Endothelial cell of umbilical vein (primary cell): ENCODE data around the gene ADM2. TPM values are rescaled to one million over a fixed set of nuclear protein-coding genes. Genes with fewer than 3 reads are reported as not detected.

Experiments
- BruUV-seq: library from RNA; stranded (reverse); fragments of 400-500 nt; replicated peaks from 2 replicates; lab custom pipeline; 2021; lab: Mats Ljungman, UMichigan
- CTCF ChIA-PET: fragments of 300-600, 350-600 bp; sonication (Branson Sonifier 250); formaldehyde crosslinking; loops from one replicate; lab custom pipeline; 2021; ENCODE audit warnings: antibody characterized with exemption, inconsistent platforms; lab: Charles Lee
- POLR2A ChIA-PET: fragments of 300-600, 350-600 bp; sonication (Branson Sonifier 250); formaldehyde crosslinking; loops from one replicate; lab custom pipeline; 2021; ENCODE audit warnings: antibody characterized with exemption, inconsistent platforms; lab: Charles Lee
- DNase-seq: peaks from one replicate; pipeline ENCODE4 v3.0.0-alpha.2; 2011; ENCODE audit warnings: low read depth, low spot score
- FAIRE-seq: peaks from 2 replicates; lab custom pipeline; 2011; peaks lifted over from hg19 to GRCh38; lab: Jason Lieb, UNC
- H2AFZ ChIP-seq: 2 replicates; pipeline ENCODE4 v1.6.0; 2012; ENCODE audit warnings: low read depth, low read length, control low read depth, inconsistent platforms
- H3K27ac ChIP-seq: 2 replicates; pipeline ENCODE4 v1.5.1; 2011; ENCODE audit warnings: low read depth, mild to moderate bottlenecking, control low read depth, low read length, moderate library complexity; ENCODE audit not compliant: insufficient read depth
- H3K27me3 ChIP-seq, 2 experiments: 2 replicates each; pipeline versions ENCODE4 v1.6.0 to v1.6.1; 2011; ENCODE audit warnings: low read length in 2 of 2, mixed read lengths in 1 of 2; ENCODE audit not compliant: control insufficient read depth in 2 of 2, insufficient read depth in 2 of 2
- H3K36me3 ChIP-seq, 2 experiments: 2 replicates in 1 of 2; 3 replicates in 1 of 2; pipeline ENCODE4 v1.5.1; 2011; ENCODE audit warnings: low read length in 2 of 2, mild to moderate bottlenecking in 1 of 2, moderate library complexity in 1 of 2; ENCODE audit not compliant: control insufficient read depth in 2 of 2, insufficient read depth in 2 of 2; ENCODE audit errors: extremely low read depth in 1 of 2
- H3K4me1 ChIP-seq: 3 replicates; pipeline ENCODE4 v1.5.1; 2011; ENCODE audit warnings: mild to moderate bottlenecking, low read length; ENCODE audit not compliant: control insufficient read depth, insufficient read depth; ENCODE audit errors: extremely low read depth
- H3K4me2 ChIP-seq: 2 replicates; pipeline ENCODE4 v1.6.1; 2011; ENCODE audit warnings: low read length, control low read depth, mixed read lengths; ENCODE audit not compliant: insufficient read depth
- H3K4me3 ChIP-seq, 3 experiments: fragments of 200-600 bp in 1 of 3; sonication (generic), shearing (Covaris generic) in 1 of 3; replicated peaks in 1 of 3; 2 replicates each; pipeline ENCODE4 v1.5.1; 2011 to 2016; ENCODE audit warnings: control low read depth in 3 of 3, low read length in 3 of 3, mild to moderate bottlenecking in 2 of 3, inconsistent platforms in 1 of 3, low read depth in 1 of 3, moderate library complexity in 1 of 3; ENCODE audit not compliant: insufficient read depth in 1 of 3
- H3K79me2 ChIP-seq: 2 replicates; pipeline ENCODE4 v1.6.0; 2012; ENCODE audit warnings: low read length, inconsistent platforms; ENCODE audit not compliant: control insufficient read depth, insufficient read depth
- H3K9ac ChIP-seq: replicated peaks from 2 replicates; pipeline ENCODE3; 2011; ENCODE audit warnings: low read length, control low read depth; ENCODE audit not compliant: insufficient read depth; ENCODE audit errors: extremely low read depth
- H3K9me1 ChIP-seq: replicated peaks from 3 replicates; pipeline ENCODE4 v1.6.0; 2011; ENCODE audit warnings: mild to moderate bottlenecking, low read length; ENCODE audit not compliant: control insufficient read depth, insufficient read depth; ENCODE audit errors: extremely low read depth
- H3K9me3 ChIP-seq: replicated peaks from 2 replicates; pipeline ENCODE4 v1.5.1; 2012; ENCODE audit warnings: low read length, inconsistent platforms; ENCODE audit not compliant: control insufficient read depth, insufficient read depth
- H4K20me1 ChIP-seq: replicated peaks from 2 replicates; pipeline ENCODE3; 2011; ENCODE audit warnings: mild to moderate bottlenecking, low read length; ENCODE audit not compliant: control insufficient read depth, insufficient read depth; ENCODE audit errors: extremely low read depth
- CTCF ChIP-seq, 2 donors: IDR thresholded peaks; 1 replicate in 1 of 2; 2 replicates in 1 of 2; pipeline ENCODE4 v1.5.1; 2011; ENCODE audit warnings: low read length in 2 of 2, mild to moderate bottlenecking in 2 of 2, moderate library complexity in 2 of 2, control low read depth in 1 of 2, inconsistent platforms in 1 of 2, low read depth in 1 of 2; ENCODE audit not compliant: insufficient read depth in 1 of 2; ENCODE audit errors: extremely low read depth in 1 of 2
- EZH2 ChIP-seq: IDR thresholded peaks from 2 replicates; pipeline ENCODE4 v1.6.1; 2012; ENCODE audit warnings: borderline replicate concordance, low read depth, mild to moderate bottlenecking, moderate library complexity, low read length, inconsistent platforms; ENCODE audit not compliant: severe bottlenecking
- FOS ChIP-seq: IDR thresholded peaks from 2 replicates; pipeline ENCODE4 v1.6.1; 2011; ENCODE audit warnings: mild to moderate bottlenecking, low read length, moderate library complexity, borderline replicate concordance; ENCODE audit not compliant: insufficient read depth
- GATA2 ChIP-seq: IDR thresholded peaks from 2 replicates; pipeline ENCODE4 v1.7.0; 2011; ENCODE audit warnings: low read depth, mild to moderate bottlenecking, moderate library complexity, mixed read lengths, low read length; ENCODE audit not compliant: insufficient read length, insufficient read depth
- JUN ChIP-seq: IDR thresholded peaks from 2 replicates; pipeline ENCODE4 v1.6.1; 2011; ENCODE audit warnings: borderline replicate concordance, low read depth; ENCODE audit not compliant: insufficient read length, insufficient read depth
- MAX ChIP-seq: IDR thresholded peaks from 2 replicates; pipeline ENCODE4 v1.6.1; 2011; ENCODE audit not compliant: insufficient read depth, insufficient read length
- MYC ChIP-seq: IDR thresholded peaks from one replicate; pipeline ENCODE4 v1.6.1; 2011; ENCODE audit warnings: mild to moderate bottlenecking, low read depth, low read length
- POLR2A ChIP-seq: IDR thresholded peaks from 2 replicates; pipeline ENCODE4 v1.6.1; 2012; ENCODE audit warnings: low read depth, mild to moderate bottlenecking, control low read depth, low read length
- POLR2AphosphoS5 ChIP-seq: IDR thresholded peaks from 2 replicates; pipeline ENCODE4 v1.6.1; 2012; ENCODE audit warnings: low read depth, mild to moderate bottlenecking, control low read depth, low read length, moderate library complexity; ENCODE audit not compliant: insufficient read depth
- dilution Hi-C: fragments of 300-500 bp; cut with MboI; formaldehyde crosslinking; loops from one replicate; pipeline ENCODE4 v1.15.0; 2019; ENCODE audit warnings: low sequenced_read_pairs; ENCODE audit not compliant: extremely low pct_ligation_motif_present
- intact Hi-C: fragments of 100-400 bp; cut with micrococcal nuclease; formaldehyde crosslinking; loops from one replicate; pipeline ENCODE4 v1.10.0; 2022
- polyA plus RNA-seq, 4 experiments: library from polyadenylated mRNA; depleted of rRNA in 3 of 4; stranded (reverse) in 3 of 4; unstranded in 1 of 4; fragments of >200 nt; gene quantifications; 2 replicates each; pipeline versions ENCODE4 v1.2.1 to v1.2.3, GENCODE V29; 2011 to 2012; ENCODE audit warnings: missing spikeins in 1 of 4
- total RNA-seq: library from RNA; stranded (reverse); gene quantifications from 2 replicates; pipeline ENCODE4 v1.2.3, GENCODE V29; 2021

Gene ADM2
- total and polyA plus RNA-seq, 2 donors (not counting 3 experiments of a cell fraction or from before 2014, with no cell fraction given): 0.28 to 1.5 TPM

- H3K79me2 ChIP-seq: no peaks in the 10 kb centered on the region
- H4K20me1 ChIP-seq: no peaks in the 10 kb centered on the region
- ChIA-PET CTCF (interaction anchor here (1.9 kb wide), 1 partner anchor 10 kb away, joined by 9 read pairs; the partner anchor contains the start of gene SCO2), POLR2A (no interaction called here)
- H2AFZ ChIP-seq: no peak overlapping the region
- DNase-seq (no peak), FAIRE-seq (no peak)
- H3K4me3 ChIP-seq: no peak overlapping the region
- no peak for TF ChIP-seq EZH2
- TF ChIP-seq GATA2: no peak
- TF ChIP-seq POLR2AphosphoS5: no peak
- no peak for TF ChIP-seq CTCF (IDR thresholded peaks at IDR 0.05; ENCODE audit: extremely low read depth in 1 of 2, insufficient read depth in 1 of 2, low read depth in 1 of 2, low read length in 2 of 2)
- TF ChIP-seq MYC: no peak
- TF ChIP-seq JUN: no peak
- no peak for TF ChIP-seq MAX
- no peak for TF ChIP-seq POLR2A
- no peak for TF ChIP-seq FOS
- H3K27ac ChIP-seq: no peak overlapping the region
- no peak overlapping the region for H3K9ac ChIP-seq
- no TSS peak for BruUV-seq
- H3K4me1 ChIP-seq: peaks cover 18% of the 10 kb centered on the region
- H3K4me2 ChIP-seq: no peak overlapping the region
- no peaks in the 10 kb centered on the region for H3K9me3 ChIP-seq
- intact Hi-C loops: no loop called here
- H3K36me3 ChIP-seq: no peaks in the 10 kb centered on the region
- dilution Hi-C loops: no loop called here
- H3K27me3 ChIP-seq: peaks cover 4 to 10% of the 10 kb centered on the region in 2 experiments
- no peaks in the 10 kb centered on the region for H3K9me1 ChIP-seq
Observed at GRCh38 chr22:50535113-50535512, 53.8 kb downstream of the ADM2 start.

Other genes starting within 250 kb of the ADM2 start
- 41.5 and 45.3 TPM in 2 replicates for gene TUBGCP6, start 236.5 kb upstream of the ADM2 start, total RNA-seq
- 33.1 and 42.7 TPM in 2 replicates for gene TUBGCP6, start 236.5 kb upstream of the ADM2 start, polyA plus RNA-seq
- gene HDAC10, start 230.3 kb upstream of the ADM2 start, total RNA-seq: 42.4 and 47.0 TPM in 2 replicates
- 32.6 and 38.3 TPM in 2 replicates for gene HDAC10, start 230.3 kb upstream of the ADM2 start, polyA plus RNA-seq
- 67.9 and 72.3 TPM in 2 replicates for gene MAPK12, start 219.9 kb upstream of the ADM2 start, total RNA-seq
- 86.8 and 90.2 TPM in 2 replicates for gene MAPK12, start 219.9 kb upstream of the ADM2 start, polyA plus RNA-seq
- gene MAPK11, start 211.2 kb upstream of the ADM2 start, total RNA-seq: 26.3 and 29.4 TPM in 2 replicates
- 22.8 and 30.2 TPM in 2 replicates for gene MAPK11, start 211.2 kb upstream of the ADM2 start, polyA plus RNA-seq
- gene PLXNB2, start 173.9 kb upstream of the ADM2 start, total RNA-seq: 134 and 139 TPM in 2 replicates
- 82.3 and 113 TPM in 2 replicates for gene PLXNB2, start 173.9 kb upstream of the ADM2 start, polyA plus RNA-seq
- gene DENND6B, start 154.5 kb upstream of the ADM2 start, total RNA-seq: 2.9 and 5.9 TPM in 2 replicates
- 4.1 and 6.5 TPM in 2 replicates for gene DENND6B, start 154.5 kb upstream of the ADM2 start, polyA plus RNA-seq
- 46.4 and 54.6 TPM in 2 replicates for gene PPP6R2, start 138.2 kb upstream of the ADM2 start, total RNA-seq
- 38.6 and 41.2 TPM in 2 replicates for gene PPP6R2, start 138.2 kb upstream of the ADM2 start, polyA plus RNA-seq
- 67.2 and 68.6 TPM in 2 replicates for gene SBF1, start 6.5 kb upstream of the ADM2 start, total RNA-seq
- 36.3 and 40.0 TPM in 2 replicates for gene SBF1, start 6.5 kb upstream of the ADM2 start, polyA plus RNA-seq
- gene MIOX, start 5.3 kb downstream of the ADM2 start, total RNA-seq: not detected in 2 replicates
- not detected in 2 replicates for gene MIOX, start 5.3 kb downstream of the ADM2 start, polyA plus RNA-seq
- 89.7 and 94.8 TPM in 2 replicates for gene LMF2, start 26.2 kb downstream of the ADM2 start, total RNA-seq
- 112 and 190 TPM in 2 replicates for gene LMF2, start 26.2 kb downstream of the ADM2 start, polyA plus RNA-seq
- gene NCAPH2, start 26.7 kb downstream of the ADM2 start, total RNA-seq: 42.4 and 43.1 TPM in 2 replicates
- gene NCAPH2, start 26.7 kb downstream of the ADM2 start, polyA plus RNA-seq: 34.8 and 43.2 TPM in 2 replicates
- 3.2 and 3.7 TPM in 2 replicates for gene SCO2, start 44.1 kb downstream of the ADM2 start, total RNA-seq
- gene SCO2, start 44.1 kb downstream of the ADM2 start, polyA plus RNA-seq: 3.1 and 3.5 TPM in 2 replicates
- 2.1 and 2.4 TPM in 2 replicates for gene TYMP, start 48.5 kb downstream of the ADM2 start, total RNA-seq
- 2.0 and 2.9 TPM in 2 replicates for gene TYMP, start 48.5 kb downstream of the ADM2 start, polyA plus RNA-seq
- gene KLHDC7B, start 64.4 kb downstream of the ADM2 start, total RNA-seq: not detected in 2 replicates
- not detected in 2 replicates for gene KLHDC7B, start 64.4 kb downstream of the ADM2 start, polyA plus RNA-seq
- not detected in 2 replicates for gene SYCE3, start 81.4 kb downstream of the ADM2 start, total RNA-seq
- not detected in 2 replicates for gene SYCE3, start 81.4 kb downstream of the ADM2 start, polyA plus RNA-seq
- gene CPT1B, start 96.9 kb downstream of the ADM2 start, total RNA-seq: 3.6 and 7.1 TPM in 2 replicates
- 7.0 and 7.1 TPM in 2 replicates for gene CPT1B, start 96.9 kb downstream of the ADM2 start, polyA plus RNA-seq
- 57.7 and 62.4 TPM in 2 replicates for gene CHKB, start 101.3 kb downstream of the ADM2 start, total RNA-seq
- 67.5 and 70.6 TPM in 2 replicates for gene CHKB, start 101.3 kb downstream of the ADM2 start, polyA plus RNA-seq
- gene MAPK8IP2, start 119.2 kb downstream of the ADM2 start, total RNA-seq: 0.31 and 0.37 TPM in 2 replicates
- 0.18 and 0.21 TPM in 2 replicates for gene MAPK8IP2, start 119.2 kb downstream of the ADM2 start, polyA plus RNA-seq
- gene ARSA, start 146.6 kb downstream of the ADM2 start, total RNA-seq: 19.3 and 22.3 TPM in 2 replicates
- gene ARSA, start 146.6 kb downstream of the ADM2 start, polyA plus RNA-seq: 33.6 and 47.7 TPM in 2 replicates
- 137 and 158 TPM in 2 replicates for gene SHANK3, start 191.3 kb downstream of the ADM2 start, total RNA-seq
- 26.1 and 29.7 TPM in 2 replicates for gene SHANK3, start 191.3 kb downstream of the ADM2 start, polyA plus RNA-seq